GM12873 (cell line): ENCODE results near the gene DNAJC6.

Experiments used
- TF ChIP-seq, protein P1 (sequence below): IDR thresholded peaks from 2 replicates; pipeline ENCODE4 v1.5.1; 2012; ENCODE audit warnings: low read depth, mild to moderate bottlenecking, moderate library complexity, low read length, control low read depth; ENCODE audit not compliant: insufficient read depth; ENCODE audit errors: missing control alignments

Gene DNAJC6

DNA sequence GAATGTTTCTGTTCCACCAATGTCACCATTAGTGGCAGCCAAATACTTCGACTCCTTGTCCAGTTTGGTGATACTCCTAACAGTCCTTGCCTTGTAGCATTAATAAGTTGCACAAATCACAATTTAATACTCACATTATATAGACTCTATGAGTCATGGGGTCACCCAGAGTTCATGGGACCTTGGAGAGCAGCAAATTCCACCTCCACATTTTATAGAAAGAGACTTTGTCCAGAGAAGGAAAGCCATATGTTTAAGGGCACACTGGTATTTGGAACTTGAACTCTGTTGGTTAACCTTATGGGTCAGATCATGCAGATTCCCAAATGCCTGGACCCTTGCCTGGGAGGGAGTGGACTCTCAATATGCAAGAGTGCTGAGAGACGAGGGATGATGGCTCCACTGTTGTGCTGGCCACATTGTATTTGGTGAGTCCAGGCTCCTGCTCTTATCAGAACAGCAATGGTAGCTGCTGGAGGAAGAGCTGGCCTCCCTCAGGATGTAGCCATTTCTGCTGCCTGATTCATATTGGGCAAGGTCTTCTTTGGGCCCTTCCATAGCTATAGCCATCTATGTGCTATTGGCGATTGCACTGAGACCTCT lies 30.6 kb downstream of the DNAJC6 start:
- TF ChIP-seq, protein P1, sequence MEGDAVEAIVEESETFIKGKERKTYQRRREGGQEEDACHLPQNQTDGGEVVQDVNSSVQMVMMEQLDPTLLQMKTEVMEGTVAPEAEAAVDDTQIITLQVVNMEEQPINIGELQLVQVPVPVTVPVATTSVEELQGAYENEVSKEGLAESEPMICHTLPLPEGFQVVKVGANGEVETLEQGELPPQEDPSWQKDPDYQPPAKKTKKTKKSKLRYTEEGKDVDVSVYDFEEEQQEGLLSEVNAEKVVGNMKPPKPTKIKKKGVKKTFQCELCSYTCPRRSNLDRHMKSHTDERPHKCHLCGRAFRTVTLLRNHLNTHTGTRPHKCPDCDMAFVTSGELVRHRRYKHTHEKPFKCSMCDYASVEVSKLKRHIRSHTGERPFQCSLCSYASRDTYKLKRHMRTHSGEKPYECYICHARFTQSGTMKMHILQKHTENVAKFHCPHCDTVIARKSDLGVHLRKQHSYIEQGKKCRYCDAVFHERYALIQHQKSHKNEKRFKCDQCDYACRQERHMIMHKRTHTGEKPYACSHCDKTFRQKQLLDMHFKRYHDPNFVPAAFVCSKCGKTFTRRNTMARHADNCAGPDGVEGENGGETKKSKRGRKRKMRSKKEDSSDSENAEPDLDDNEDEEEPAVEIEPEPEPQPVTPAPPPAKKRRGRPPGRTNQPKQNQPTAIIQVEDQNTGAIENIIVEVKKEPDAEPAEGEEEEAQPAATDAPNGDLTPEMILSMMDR = no peak

DNA sequence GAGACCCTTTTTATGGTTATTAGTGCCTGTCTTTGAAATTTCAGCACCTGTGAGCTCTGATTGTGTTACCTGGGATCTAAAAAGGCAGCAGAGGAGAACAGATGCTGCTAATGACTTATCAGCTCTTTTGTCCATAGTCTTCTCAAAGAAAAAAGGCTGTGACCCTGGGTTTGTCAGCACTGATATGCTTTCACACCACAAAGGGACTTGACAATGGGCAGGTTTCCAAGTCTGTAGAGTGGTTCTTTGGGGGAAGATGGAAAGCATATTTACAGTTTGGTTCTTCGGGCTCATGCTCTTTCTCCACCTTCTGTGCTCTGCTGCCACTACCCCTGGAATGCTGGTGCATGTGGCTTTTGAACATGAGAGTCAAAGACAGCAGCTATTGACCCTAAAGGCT lies 32.0 kb downstream of the DNAJC6 start:
- TF ChIP-seq, protein P1 = no peak

DNA sequence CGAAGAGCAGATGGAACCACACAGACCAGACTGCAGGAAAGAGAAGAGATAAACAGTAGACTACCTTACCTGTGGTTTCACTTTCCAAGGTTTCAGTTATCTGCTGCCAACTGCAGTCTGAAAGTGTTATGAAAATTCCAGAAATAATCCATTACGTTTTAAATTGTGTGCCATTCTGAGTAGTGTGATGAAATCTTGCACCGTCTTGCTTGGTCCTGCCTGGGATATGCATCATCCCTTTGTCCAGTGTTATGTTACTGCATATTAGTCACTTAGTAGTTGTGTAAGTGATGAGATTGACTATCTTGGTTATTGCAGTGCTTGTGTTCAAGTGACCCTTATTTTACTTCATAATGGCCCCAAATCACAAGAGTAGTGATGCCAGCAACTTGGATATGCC lies 33.9 kb downstream of the DNAJC6 start:
- TF ChIP-seq, protein P1 = no peak

DNA sequence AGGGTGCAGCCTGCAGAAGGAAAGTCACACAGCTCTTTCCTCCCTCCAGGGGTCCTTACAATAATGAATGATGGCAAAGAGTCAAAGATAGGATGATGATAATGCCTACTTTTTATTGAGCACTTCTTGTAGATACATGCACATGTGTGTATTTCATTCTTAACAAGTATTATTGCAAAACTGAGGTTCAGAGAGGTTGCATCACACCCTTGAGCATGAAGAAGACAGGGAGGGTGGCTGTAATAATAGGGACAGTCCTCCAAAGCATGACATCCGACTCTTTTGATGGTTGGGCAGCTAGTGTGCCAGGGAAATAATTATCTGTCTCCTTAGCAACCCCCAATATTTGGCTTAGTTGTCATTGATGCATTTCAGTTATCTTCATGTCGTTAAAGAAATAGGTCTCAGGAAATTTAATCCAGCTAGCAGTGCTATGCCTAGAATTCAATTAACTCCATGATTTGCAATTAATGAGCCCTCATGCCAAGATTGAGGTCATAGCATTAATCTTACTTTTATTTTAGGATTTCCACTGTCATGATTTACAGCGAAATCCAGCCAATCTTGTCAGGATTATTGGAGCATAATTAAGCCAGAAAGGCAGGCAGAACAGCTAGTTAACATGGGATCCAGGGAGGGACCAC lies 35.0 kb downstream of the DNAJC6 start:
- TF ChIP-seq, protein P1 = no peak

DNA sequence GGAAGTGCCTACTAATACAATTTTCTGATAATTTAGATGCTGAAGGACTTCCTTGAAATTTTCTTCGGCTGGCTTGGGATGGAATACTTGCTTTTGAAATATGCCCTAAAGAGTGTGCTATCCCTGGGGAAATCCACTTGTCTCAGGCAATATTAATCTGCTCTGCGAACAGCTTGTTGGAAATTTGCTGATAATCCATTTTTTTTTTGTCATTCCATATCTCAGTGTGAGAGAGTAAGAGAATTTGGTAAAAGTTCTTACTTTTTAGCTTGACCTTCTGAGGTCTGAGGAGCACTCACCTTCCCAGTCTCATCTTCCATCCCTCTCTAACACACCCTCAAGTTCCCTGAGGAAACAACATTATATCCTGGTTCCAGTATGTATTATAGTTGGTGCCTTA lies 36.8 kb downstream of the DNAJC6 start:
- TF ChIP-seq, protein P1 = no peak

DNA sequence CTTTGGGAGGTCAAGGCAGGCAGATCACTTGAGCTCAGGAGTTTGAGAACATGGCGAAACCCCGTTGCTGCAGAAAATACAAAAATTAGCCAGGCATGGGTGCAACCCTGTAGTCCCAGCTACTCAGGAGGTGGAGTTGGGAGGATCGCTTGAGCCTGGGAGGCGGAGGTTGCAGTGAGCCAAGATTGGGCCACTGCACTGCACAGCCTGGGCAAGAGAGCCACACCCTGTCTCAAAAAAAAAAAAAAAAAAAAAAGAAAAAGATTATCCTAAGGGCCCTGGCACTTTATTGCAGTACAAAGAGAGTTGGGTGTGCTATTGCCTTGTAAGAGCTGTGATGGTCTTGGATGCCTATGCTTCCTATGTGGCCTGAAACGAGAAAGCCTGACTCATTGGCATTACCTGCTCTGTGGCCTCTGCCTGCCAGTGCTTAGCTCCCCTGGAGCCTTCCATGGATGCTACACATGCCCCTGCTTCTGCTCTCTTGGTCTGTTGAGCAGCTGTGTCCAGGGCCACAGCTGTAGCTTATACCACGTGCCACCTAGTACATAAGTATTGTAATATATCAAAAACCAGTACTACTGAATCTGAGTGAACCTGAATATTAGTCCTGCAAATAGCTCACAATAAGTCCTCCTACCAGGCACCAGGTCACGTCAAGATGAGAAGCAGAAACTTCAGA lies 45.8 kb downstream of the DNAJC6 start:
- TF ChIP-seq, protein P1 = no peak

DNA sequence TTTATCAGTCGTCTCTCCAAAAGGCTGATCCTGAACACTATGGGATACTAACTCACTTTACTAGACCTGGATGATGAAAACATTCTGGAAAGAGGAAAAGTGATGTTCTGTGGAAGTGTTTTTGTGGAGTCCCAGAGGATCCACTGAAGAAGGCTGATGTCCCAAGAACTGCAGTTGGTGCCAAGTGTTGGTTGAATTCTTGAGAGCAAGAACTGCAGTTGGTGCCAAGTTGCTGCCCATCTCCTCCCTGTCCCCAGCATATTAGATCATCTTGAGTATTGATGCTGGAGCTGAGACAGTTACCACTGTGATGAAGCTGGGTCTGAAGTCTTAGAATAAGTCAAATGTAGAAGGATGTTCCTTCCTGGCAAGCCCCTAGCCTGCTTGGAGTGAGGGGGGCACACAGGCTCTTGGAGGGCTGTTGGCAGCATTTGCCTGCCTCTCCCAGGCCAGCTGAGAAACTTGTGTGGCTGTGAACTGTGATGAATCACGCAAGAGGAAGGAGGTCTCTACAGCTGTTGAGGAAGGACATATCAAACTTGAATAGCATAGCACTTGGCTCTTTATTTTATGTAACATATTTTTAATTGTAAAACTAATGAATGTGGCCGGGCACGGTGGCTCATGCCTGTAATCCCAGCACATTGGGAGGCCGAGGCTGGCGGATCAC lies 48.1 kb downstream of the DNAJC6 start:
- TF ChIP-seq, protein P1 = no peak
